A549 (cell line): Measurements from ENCODE around the gene ECM1. TPM values are rescaled to one million over a fixed set of nuclear protein-coding genes. Genes with fewer than 3 reads are reported as not detected.

Source experiments
- ATAC-seq, 2 experiments: fragments of 200-7000 bp in 1 of 2; fragments of >200 bp in 1 of 2; cut with Nextera tagmentation in 1 of 2; cut with Tn5 transposase in 1 of 2; 3 replicates each; pipeline versions ENCODE4 v1.8.0 to v1.9.1; 2018 to 2020; ENCODE audit warnings: mild to moderate bottlenecking in 1 of 2, moderate library complexity in 1 of 2
- CTCF ChIA-PET: fragments of 300-600 bp; sonication (Branson Sonifier 250); formaldehyde crosslinking; extraction: SDS; loops from one replicate; lab custom pipeline; 2021; ENCODE audit warnings: antibody characterized with exemption, inconsistent platforms; lab: Yijun Ruan, JAX
- POLR2A ChIA-PET: fragments of 350-600 bp; formaldehyde crosslinking; extraction: SDS; loops from one replicate; lab custom pipeline; 2021; ENCODE audit warnings: antibody characterized with exemption, inconsistent platforms; lab: Yijun Ruan, JAX
- DNase-seq, 2 experiments: peaks; one replicate each; pipeline versions ENCODE4 v3.0.0 to v3.0.0-alpha.2; 2011 to 2016; ENCODE audit warnings: low read depth in 1 of 2, low spot score in 1 of 2
- FAIRE-seq: peaks from 2 replicates; lab custom pipeline; 2011; peaks lifted over from hg19 to GRCh38; lab: Jason Lieb, UNC
- H3K27ac ChIP-seq, 2 experiments: fragments of >200 bp; sonication (Bioruptor Twin); formaldehyde crosslinking; 3 replicates each; pipeline ENCODE4 v1.5.1; 2016 to 2017
- H3K4me1 ChIP-seq: fragments of >200 bp; sonication (Bioruptor Twin); formaldehyde crosslinking; 3 replicates; pipeline ENCODE4 v1.6.1; 2016
- H3K4me2 ChIP-seq: fragments of >200 bp; sonication (Bioruptor Twin); formaldehyde crosslinking; 3 replicates; pipeline ENCODE4 v1.6.1; 2016
- H3K4me3 ChIP-seq: fragments of >200 bp; sonication (Bioruptor Twin); formaldehyde crosslinking; 3 replicates; pipeline ENCODE4 v1.5.1; 2016
- H3K9me3 ChIP-seq: fragments of >200 bp; sonication (Bioruptor Twin); formaldehyde crosslinking; 3 replicates; pipeline ENCODE4 v1.6.1; 2016
- CBX8 ChIP-seq: fragments of 200-600 bp; sonication (generic); IDR thresholded peaks from 2 replicates; pipeline ENCODE4 v1.6.1; 2016
- E2F6 ChIP-seq: IDR thresholded peaks from 2 replicates; pipeline ENCODE4 v1.6.1; 2012; ENCODE audit warnings: low read depth, borderline replicate concordance
- EHF ChIP-seq: fragments of 250-450 bp; sonication (Bioruptor Pico); IDR thresholded peaks from 2 replicates; pipeline ENCODE4 v1.5.0; 2020; ENCODE audit warnings: mild to moderate bottlenecking
- FOXS1 ChIP-seq: fragments of 250-450 bp; sonication (Bioruptor Pico); IDR thresholded peaks from 2 replicates; pipeline ENCODE4 v1.5.0; 2020; ENCODE audit warnings: mild to moderate bottlenecking, moderate library complexity
- HEYL ChIP-seq: fragments of 250-450 bp; sonication (Bioruptor Pico); IDR thresholded peaks from 2 replicates; pipeline ENCODE4 v1.8.0; 2021; ENCODE audit warnings: mild to moderate bottlenecking, moderate library complexity
- HOXA7 ChIP-seq: fragments of 250-450 bp; sonication (Bioruptor Pico); IDR thresholded peaks from 2 replicates; pipeline ENCODE4 v1.5.0; 2020; ENCODE audit warnings: mild to moderate bottlenecking, moderate library complexity
- HOXB13 ChIP-seq: fragments of 250-450 bp; sonication (Bioruptor Pico); IDR thresholded peaks from 2 replicates; pipeline ENCODE4 v1.5.0; 2020; ENCODE audit warnings: low read depth, mild to moderate bottlenecking, moderate library complexity
- HOXB5 ChIP-seq: fragments of 250-450 bp; sonication (Bioruptor Pico); IDR thresholded peaks from 2 replicates; pipeline ENCODE4 v1.5.0; 2020; ENCODE audit warnings: mild to moderate bottlenecking, moderate library complexity
- JUNB ChIP-seq: fragments of >200 bp; sonication (Bioruptor Twin); formaldehyde crosslinking; IDR thresholded peaks from 2 replicates; pipeline ENCODE4 v1.6.1; 2016
- KDM1A ChIP-seq: fragments of 200-600 bp; sonication (generic); IDR thresholded peaks from 2 replicates; pipeline ENCODE4 v1.6.1; 2016; ENCODE audit warnings: low read depth, mild to moderate bottlenecking
- MAFK ChIP-seq: fragments of 450-650 bp; IDR thresholded peaks from 2 replicates; pipeline ENCODE4 v1.6.1; 2014; ENCODE audit not compliant: partially characterized antibody
- MAZ ChIP-seq: fragments of 150-350 bp; IDR thresholded peaks from 2 replicates; pipeline ENCODE4 v1.6.1; 2014; ENCODE audit warnings: antibody characterized with exemption, low read depth, low read length, borderline replicate concordance
- NR3C1 ChIP-seq: fragments of >200 bp; sonication (Bioruptor Twin); formaldehyde crosslinking; IDR thresholded peaks from 3 replicates; pipeline ENCODE4 v1.6.1; 2017
- PBX3 ChIP-seq: IDR thresholded peaks from 2 replicates; pipeline ENCODE4 v1.6.1; 2012
- POLR2A ChIP-seq: IDR thresholded peaks from 2 replicates; pipeline ENCODE4 v1.6.1; 2012; ENCODE audit warnings: mild to moderate bottlenecking, low read length
- POLR2AphosphoS2 ChIP-seq: conservative IDR thresholded peaks from 2 replicates; pipeline ENCODE4 v1.6.1; 2012; ENCODE audit warnings: low read length, improper control_type of control experiment, inconsistent platforms
- RAD21 ChIP-seq, 2 experiments: fragments of >200 bp in 1 of 2; sonication (Bioruptor Twin) in 1 of 2; formaldehyde crosslinking in 1 of 2; IDR thresholded peaks in 1 of 2; conservative IDR thresholded peaks in 1 of 2; 2 replicates in 1 of 2; 3 replicates in 1 of 2; pipeline ENCODE4 v1.6.1; 2012 to 2018; ENCODE audit warnings: inconsistent platforms in 1 of 2
- RARB ChIP-seq: fragments of 250-450 bp; sonication (Bioruptor Pico); IDR thresholded peaks from 2 replicates; pipeline ENCODE4 v1.8.0; 2021; ENCODE audit warnings: mild to moderate bottlenecking, moderate library complexity
- RFX5 ChIP-seq: fragments of 450-650 bp; IDR thresholded peaks from 2 replicates; pipeline ENCODE4 v1.7.1; 2014; ENCODE audit warnings: antibody characterized with exemption, mild to moderate bottlenecking, moderate library complexity
- SREBF2 ChIP-seq: fragments of 450-650 bp; IDR thresholded peaks from 2 replicates; pipeline ENCODE4 v1.6.1; 2014; ENCODE audit warnings: mild to moderate bottlenecking, moderate library complexity
- ZC3H11A ChIP-seq: fragments of 450-650 bp; IDR thresholded peaks from 2 replicates; pipeline ENCODE4 v1.6.1; 2014; ENCODE audit warnings: antibody characterized with exemption, mild to moderate bottlenecking
- ZFP36 ChIP-seq: fragments of 450-650 bp; IDR thresholded peaks from 2 replicates; pipeline ENCODE4 v1.6.1; 2014; ENCODE audit warnings: borderline replicate concordance; ENCODE audit not compliant: partially characterized antibody
- ZNF302 ChIP-seq: fragments of 250-450 bp; sonication (Bioruptor Pico); IDR thresholded peaks from 2 replicates; pipeline ENCODE4 v1.9.0; 2021; ENCODE audit warnings: inconsistent platforms, mild to moderate bottlenecking, moderate library complexity
- ZSCAN20 ChIP-seq: fragments of 250-450 bp; sonication (Bioruptor Pico); IDR thresholded peaks from 2 replicates; pipeline ENCODE4 v1.8.0; 2022; ENCODE audit warnings: mild to moderate bottlenecking, moderate library complexity
- WGBS: methylation state at CpG from one replicate; pipeline ENCODE4 v1.1.6; 2017; ENCODE audit errors: missing lambda C conversion rate; 5-methylcytosine and 5-hydroxymethylcytosine counted together
- polyA plus RNA-seq, 4 experiments: library from polyadenylated mRNA; depleted of rRNA in 3 of 4; stranded (reverse); fragments of >200 nt; fragmentation: RNase III in 1 of 4; extraction: RNeasy Plus Mini Kit Qiagen cat#74134 plus additional on column Dnase treatment in 1 of 4; gene quantifications; 2 replicates in 3 of 4; 3 replicates in 1 of 4; pipeline ENCODE4 v1.2.3, GENCODE V29; 2011 to 2017

Gene ECM1
- polyA plus RNA-seq, 2 of the 4 experiments (the other 2 are of a cell fraction): 0.88 to 1.0 TPM

GRCh38 chr1:150466964-150467363, 40.9 kb upstream of the ECM1 start:
- Histone ChIP-seq H3K4me2 (no peak overlapping the region), H3K9me3 (no peaks in the 10 kb centered on the region), H3K4me1 (no peaks in the 10 kb centered on the region), H3K4me3 (no peak overlapping the region), H3K27ac (no peak overlapping the region)
- ChIA-PET CTCF (no interaction called here), POLR2A (no interaction called here)
- DNase-seq (no peak), FAIRE-seq (no peak), ATAC-seq (no peak)
- TF ChIP-seq SREBF2 (no peak), POLR2A (no peak), FOXS1 (no peak), ZFP36 (no peak), HOXB5 (CRISPR knock-in tag) (no peak), MAZ (no peak), POLR2AphosphoS2 (no peak), HOXB13 (CRISPR knock-in tag) (no peak), ZC3H11A (no peak), EHF (CRISPR knock-in tag) (no peak), RAD21 (conservative IDR thresholded peaks at IDR 0.05 in 1 of 2, IDR thresholded peaks at IDR 0.05 in 1 of 2) (no peak), KDM1A (no peak), MAFK (no peak)

GRCh38 chr1:150469291-150469690, 38.6 kb upstream of the ECM1 start:
- Histone ChIP-seq H3K27ac (no peak overlapping the region), H3K4me2 (no peak overlapping the region), H3K4me3 (no peak overlapping the region), H3K9me3 (no peaks in the 10 kb centered on the region), H3K4me1 (no peaks in the 10 kb centered on the region)
- CTCF ChIA-PET: interaction anchor here (0.9 to 1.2 kb wide), 4 partner anchors 11 to 64 kb away, joined by 3 to 6 read pairs (median 3); no protein-coding TSS in a partner anchor
- FAIRE-seq: no peak
- no peak for DNase-seq
- no peak for TF ChIP-seq HEYL (CRISPR knock-in tag)
- ATAC-seq: no peak
- POLR2A ChIA-PET: no interaction called here
- WGBS: 93% methylated on average over 1 of the region's 1 CpG

- ChIA-PET POLR2A (no interaction called here), CTCF (no interaction called here)
- no peak for TF ChIP-seq PBX3
- no peak for TF ChIP-seq HOXA7 (CRISPR knock-in tag)
- no peak for TF ChIP-seq HOXB5 (CRISPR knock-in tag)
- no peak for TF ChIP-seq E2F6
- TF ChIP-seq RFX5: no peak
- no peak for TF ChIP-seq NR3C1
- TF ChIP-seq CBX8: no peak
- no peak for TF ChIP-seq JUNB
- 95% methylated on average over 10 of the region's 10 CpGs for WGBS
- Histone ChIP-seq H3K9me3 (no peaks in the 10 kb centered on the region), H3K4me3 (no peak overlapping the region), H3K27ac (no peak overlapping the region), H3K4me1 (peaks cover 5% of the 10 kb centered on the region; the same call in 1 of the 3 replicates), H3K4me2 (no peak overlapping the region)
- no peak for DNase-seq
- no peak for FAIRE-seq
- ATAC-seq: no peak
Observed at GRCh38 chr1:150472601-150473200, 35.2 kb upstream of the ECM1 start.

- Histone ChIP-seq H3K4me2 (no peak overlapping the region), H3K9me3 (no peaks in the 10 kb centered on the region), H3K4me1 (peaks cover 13% of the 10 kb centered on the region; the same call in 2 of the 3 replicates), H3K27ac (no peak overlapping the region), H3K4me3 (no peak overlapping the region)
- DNase-seq (no peak), ATAC-seq (no peak), FAIRE-seq (no peak)
- 81% methylated on average over 4 of the region's 4 CpGs for WGBS
- CTCF ChIA-PET: interaction anchor here (0.8 kb wide), 1 partner anchor 9 kb away, joined by 3 read pairs; no protein-coding TSS in a partner anchor
- POLR2A ChIA-PET: interaction anchor here (0.5 kb wide), 1 partner anchor 43 kb away, joined by 3 read pairs; no protein-coding TSS in a partner anchor
- TF ChIP-seq ZSCAN20 (CRISPR knock-in tag) (no peak), RARB (CRISPR knock-in tag) (no peak), POLR2A (no peak), ZNF302 (CRISPR knock-in tag) (no peak)
Observed at GRCh38 chr1:150473659-150474058, 34.2 kb upstream of the ECM1 start.
